HL-60 (cell line): ENCODE measurements around the gene HHAT.

Experiments used
- DNase-seq, 2 experiments: peaks; one replicate each; pipeline ENCODE4 v3.0.0-alpha.2; 2010 to 2020; ENCODE audit warnings: low read depth in 1 of 2, low spot score in 1 of 2
- H3K27ac ChIP-seq: fragments of 250-450 bp; sonication (Bioruptor Pico); replicated peaks from 2 replicates; pipeline ENCODE4 v1.5.1; 2020; ENCODE audit warnings: mild to moderate bottlenecking, moderate library complexity
- H3K27me3 ChIP-seq: fragments of 250-450 bp; sonication (Bioruptor Pico); 2 replicates; pipeline ENCODE4 v1.5.1; 2021; ENCODE audit warnings: mild to moderate bottlenecking, moderate library complexity; ENCODE audit not compliant: insufficient read depth, poor library complexity, severe bottlenecking
- H3K4me3 ChIP-seq: replicated peaks from 2 replicates; pipeline ENCODE4 v1.5.1; 2011; ENCODE audit warnings: mild to moderate bottlenecking, control low read depth, low read length; ENCODE audit not compliant: insufficient read depth
- CTCF ChIP-seq: IDR thresholded peaks from one replicate; pipeline ENCODE4 v1.5.1; 2011; ENCODE audit warnings: low read length, control low read depth, inconsistent platforms; ENCODE audit not compliant: insufficient read depth
- GABPA ChIP-seq: IDR thresholded peaks from 2 replicates; pipeline ENCODE4 v1.6.1; 2012; ENCODE audit warnings: low read depth
- POLR2AphosphoS5 ChIP-seq: IDR thresholded peaks from 2 replicates; pipeline ENCODE4 v1.6.1; 2012; ENCODE audit warnings: low read depth
- REST ChIP-seq: IDR thresholded peaks from 2 replicates; pipeline ENCODE4 v1.6.1; 2012; ENCODE audit warnings: low read depth; ENCODE audit not compliant: insufficient replicate concordance
- SPI1 ChIP-seq: IDR thresholded peaks from 2 replicates; pipeline ENCODE4 v1.6.1; 2012; ENCODE audit warnings: low read depth, mild to moderate bottlenecking, borderline replicate concordance

The HHAT gene

GRCh38 chr1:210686841-210687240 lies 358.1 kb downstream of the HHAT start:
- no peak overlapping the region for H3K27ac ChIP-seq
- TF ChIP-seq SPI1 (no peak), POLR2AphosphoS5 (no peak), GABPA (no peak), REST (no peak), CTCF (no peak)
- no peak overlapping the region for H3K4me3 ChIP-seq
- no peaks in the 10 kb centered on the region for H3K27me3 ChIP-seq
- DNase-seq = no peak

GRCh38 chr1:210687582-210688279 lies 359.0 kb downstream of the HHAT start:
- no peak for TF ChIP-seq CTCF
- TF ChIP-seq SPI1 = no peak
- no peak for TF ChIP-seq POLR2AphosphoS5
- TF ChIP-seq GABPA = no peak
- no peak for TF ChIP-seq REST
- DNase-seq = no peak
- Histone ChIP-seq H3K27me3 (no peaks in the 10 kb centered on the region), H3K27ac (no peak overlapping the region), H3K4me3 (no peak overlapping the region)

GRCh38 chr1:210688512-210689234 lies 360.0 kb downstream of the HHAT start:
- Histone ChIP-seq H3K4me3 (no peak overlapping the region), H3K27ac (no peak overlapping the region), H3K27me3 (no peaks in the 10 kb centered on the region)
- no peak for TF ChIP-seq GABPA
- TF ChIP-seq POLR2AphosphoS5 = no peak
- no peak for TF ChIP-seq REST
- no peak for TF ChIP-seq CTCF
- no peak for TF ChIP-seq SPI1
- no peak for DNase-seq
